Suprapubic skin (tissue), 4 donors: Measurements from ENCODE around the gene HDGF.

Source experiments
- CTCF ChIP-seq, 2 donors: fragments of 200-600 bp in 1 of 2; fragments of 450-650 bp in 1 of 2; sonication (generic) in 1 of 2; IDR thresholded peaks; one replicate each; pipeline ENCODE4 v1.5.1; 2016 to 2019; ENCODE audit warnings: antibody characterized with exemption in 2 of 2, mild to moderate bottlenecking in 1 of 2, moderate library complexity in 1 of 2
- POLR2A ChIP-seq, 2 donors: fragments of 450-650 bp; IDR thresholded peaks; one replicate each; pipeline ENCODE4 v1.6.1; 2017; ENCODE audit warnings: antibody characterized with exemption in 2 of 2, mild to moderate bottlenecking in 2 of 2, moderate library complexity in 2 of 2
- POLR2AphosphoS5 ChIP-seq, 3 donors: sonication (generic); formaldehyde crosslinking; IDR thresholded peaks; one replicate each; pipeline ENCODE4 v1.6.1; 2017; ENCODE audit warnings: antibody characterized with exemption in 3 of 3

GRCh38 chr1:156755527-156755950 lies 4.1 kb upstream of the HDGF start:
- TF ChIP-seq CTCF (IDR thresholded peaks at IDR 0.05) (no peak), POLR2AphosphoS5 (IDR thresholded peaks at IDR 0.05) (no peak), POLR2A (IDR thresholded peaks at IDR 0.05) (no peak)
